ENCODE data around the gene LPP.

GRCh38 chr3:188687389-188687788, 533.4 kb downstream of the LPP start:
- TF ChIP-seq FOXM1 (IDR thresholded peaks at IDR 0.05; ENCODE audit: borderline replicate concordance) (no peak), SUZ12 (IDR thresholded peaks at IDR 0.05) (no peak), FOXA1 (IDR thresholded peaks at IDR 0.05) (no peak), LEF1 (IDR thresholded peaks at IDR 0.05; ENCODE audit: borderline replicate concordance) (no peak), TARDBP (IDR thresholded peaks at IDR 0.05) (no peak), SP1 (IDR thresholded peaks at IDR 0.05) (no peak), ELF4 (IDR thresholded peaks at IDR 0.05) (no peak), L3MBTL2 (conservative IDR thresholded peaks at IDR 0.05) (no peak)
